HG02970 (cell line): ENCODE data around the gene CTDP1.

Experiments used
- ATAC-seq: cut with Tn5 transposase; IDR thresholded peaks from one replicate; pipeline ENCODE4 v1.9.1; 2021; ENCODE audit warnings: mild to moderate bottlenecking, moderate library complexity, moderate number of reproducible peaks; ENCODE audit not compliant: unreplicated experiment, low FRiP score

The CTDP1 gene

GRCh38 chr18:79643054-79643984 is 36.3 kb upstream of the CTDP1 start:
- ATAC-seq, result no peak

GRCh38 chr18:79644006-79644665 is 35.5 kb upstream of the CTDP1 start:
- ATAC-seq, result no peak

DNA sequence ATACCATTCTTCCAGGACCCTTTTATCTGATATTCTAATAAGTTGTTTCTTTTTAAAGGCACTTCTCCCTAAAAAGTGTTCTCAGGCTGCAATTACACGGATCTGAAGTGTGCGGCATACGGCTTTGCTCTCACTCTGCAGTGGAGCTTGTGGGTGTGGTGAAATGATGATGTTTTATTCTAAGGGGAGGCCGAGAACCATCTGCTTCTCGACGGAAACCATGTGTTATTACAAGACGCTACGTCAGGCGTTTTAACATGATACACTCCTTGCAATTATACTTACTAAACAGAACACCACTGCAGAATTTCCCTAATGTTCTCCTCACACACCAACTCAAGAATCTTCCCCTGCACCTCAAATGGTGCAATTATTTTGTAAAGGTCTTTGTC is 34.9 kb upstream of the CTDP1 start:
- ATAC-seq, result no peak

- ATAC-seq, result no peak
These were observed 34.2 kb upstream of the CTDP1 start for GRCh38 chr18:79645291-79645983.

GRCh38 chr18:79647307-79647706 is 32.3 kb upstream of the CTDP1 start:
- no peak for ATAC-seq

DNA sequence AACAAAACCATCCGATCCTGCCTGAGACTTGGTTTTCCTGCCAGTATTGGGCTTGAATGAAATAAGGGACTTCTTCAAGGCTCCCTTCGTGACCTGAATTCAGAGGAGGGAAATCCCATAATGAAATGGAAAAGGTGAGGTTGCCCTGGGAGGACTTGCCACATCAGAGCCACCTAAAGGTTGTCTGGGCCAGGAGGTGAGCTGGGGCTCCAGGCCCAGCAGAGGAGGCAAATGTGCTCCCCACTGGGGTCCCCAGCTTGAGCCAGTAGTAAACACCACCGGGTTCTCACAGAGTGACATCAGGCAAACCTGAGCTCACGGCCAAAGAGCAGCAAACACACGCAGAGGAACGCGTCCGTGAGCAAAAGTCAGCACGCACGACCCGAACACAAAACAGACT is 28.6 kb upstream of the CTDP1 start:
- ATAC-seq, result no peak

DNA sequence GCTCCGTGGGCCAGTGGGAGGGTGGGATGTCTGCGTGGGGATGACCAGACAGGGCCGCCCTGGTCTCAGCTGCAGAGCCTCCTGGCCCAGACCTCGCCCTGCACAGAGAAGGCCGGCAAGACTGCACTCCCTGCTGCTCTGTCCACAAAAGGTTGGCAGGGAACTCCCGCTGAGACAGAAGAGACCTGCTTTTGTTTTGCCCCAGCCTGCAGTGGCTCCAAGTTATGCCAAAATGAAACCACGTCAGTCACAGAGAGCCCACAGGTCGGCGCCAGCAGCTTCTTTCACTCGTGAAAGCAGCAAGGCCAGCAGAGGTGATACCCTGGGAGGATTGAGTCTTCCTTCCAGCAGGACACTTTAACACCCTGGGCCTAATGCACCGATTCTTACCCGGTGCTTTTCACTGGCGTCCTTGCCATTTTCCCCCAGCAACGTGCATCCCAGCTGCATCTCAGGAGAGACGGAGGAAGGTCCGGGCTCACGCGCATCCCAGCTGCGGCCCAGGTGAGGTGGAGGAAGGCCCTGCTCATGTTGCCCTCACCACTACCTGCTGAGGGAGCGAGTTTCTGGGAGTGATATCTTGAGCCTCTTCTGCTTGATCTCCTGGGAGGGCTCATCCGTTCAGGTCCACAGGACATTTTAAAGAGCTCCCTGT is 22.1 kb upstream of the CTDP1 start:
- ATAC-seq, result no peak

DNA sequence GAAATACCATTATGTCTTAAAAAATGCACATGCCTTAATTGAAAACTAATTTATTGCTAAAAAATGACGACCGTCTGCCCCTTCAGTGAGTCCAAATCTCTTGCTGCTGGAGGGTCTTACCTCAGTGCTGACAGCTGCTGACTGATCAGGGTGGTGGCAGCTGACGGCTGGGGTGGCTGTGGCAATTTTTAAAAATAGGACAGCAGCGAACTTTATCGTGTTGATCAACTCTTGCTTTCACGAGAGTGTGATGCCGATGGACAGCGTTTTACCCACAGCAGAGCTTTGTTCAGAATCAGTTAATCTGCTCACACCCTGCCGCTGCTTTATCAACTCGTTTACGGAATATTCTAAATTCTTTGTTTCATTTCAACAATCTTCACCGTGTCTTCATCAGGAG is 21.2 kb upstream of the CTDP1 start:
- no peak for ATAC-seq

DNA sequence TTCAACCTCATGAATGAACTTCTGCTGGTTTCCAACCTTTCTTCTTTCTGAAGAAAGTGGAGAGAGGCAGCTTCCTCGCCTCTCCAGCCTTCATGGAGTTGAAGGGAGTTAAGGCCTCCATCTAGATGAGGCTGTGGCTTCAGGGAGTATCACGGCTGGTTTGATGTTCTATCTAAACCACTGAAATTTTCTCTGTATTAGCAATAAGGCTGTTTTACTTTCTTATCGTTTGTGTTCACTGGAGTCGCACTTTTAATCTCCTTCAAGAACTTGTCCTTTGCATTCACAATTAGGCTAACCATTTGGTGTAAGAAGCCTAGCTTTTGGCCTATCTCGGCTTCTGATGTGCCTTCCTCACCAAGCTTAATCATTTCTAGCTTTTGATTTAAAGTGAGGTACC is 19.9 kb upstream of the CTDP1 start:
- no peak for ATAC-seq

GRCh38 chr18:79662034-79662433 is 17.6 kb upstream of the CTDP1 start:
- no peak for ATAC-seq

GRCh38 chr18:79662439-79662838 is 17.2 kb upstream of the CTDP1 start:
- no peak for ATAC-seq

DNA sequence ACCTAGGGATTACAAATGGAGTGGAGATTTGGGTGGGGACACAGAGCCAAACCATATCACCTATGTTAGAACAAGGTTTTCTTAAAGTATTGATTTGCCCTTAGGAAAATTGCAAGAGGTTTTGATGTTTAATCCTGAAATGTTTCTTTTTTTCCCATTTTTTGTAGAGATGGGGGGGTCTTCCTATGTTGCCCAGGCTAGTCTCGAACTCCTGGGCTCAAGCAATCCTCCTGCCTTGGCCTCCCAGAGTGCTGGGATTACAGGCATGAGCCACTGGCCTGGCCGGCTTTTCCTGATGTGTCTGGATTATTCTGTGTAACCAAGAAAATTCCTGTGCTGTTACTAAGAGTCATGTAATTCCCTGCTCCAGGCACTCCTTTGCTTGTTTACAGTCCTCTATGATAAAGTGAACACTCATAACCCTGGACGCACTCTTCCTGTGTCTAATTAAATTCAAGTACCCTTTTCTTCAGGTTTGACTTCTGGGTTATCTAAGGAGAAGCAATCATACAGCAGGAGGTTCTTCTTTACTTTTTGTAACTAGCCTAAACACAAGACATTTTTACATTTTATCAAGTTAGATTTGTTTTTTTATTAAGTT is 15.0 kb upstream of the CTDP1 start:
- no peak for ATAC-seq

GRCh38 chr18:79668203-79668602 is 11.4 kb upstream of the CTDP1 start:
- ATAC-seq, result no peak

DNA sequence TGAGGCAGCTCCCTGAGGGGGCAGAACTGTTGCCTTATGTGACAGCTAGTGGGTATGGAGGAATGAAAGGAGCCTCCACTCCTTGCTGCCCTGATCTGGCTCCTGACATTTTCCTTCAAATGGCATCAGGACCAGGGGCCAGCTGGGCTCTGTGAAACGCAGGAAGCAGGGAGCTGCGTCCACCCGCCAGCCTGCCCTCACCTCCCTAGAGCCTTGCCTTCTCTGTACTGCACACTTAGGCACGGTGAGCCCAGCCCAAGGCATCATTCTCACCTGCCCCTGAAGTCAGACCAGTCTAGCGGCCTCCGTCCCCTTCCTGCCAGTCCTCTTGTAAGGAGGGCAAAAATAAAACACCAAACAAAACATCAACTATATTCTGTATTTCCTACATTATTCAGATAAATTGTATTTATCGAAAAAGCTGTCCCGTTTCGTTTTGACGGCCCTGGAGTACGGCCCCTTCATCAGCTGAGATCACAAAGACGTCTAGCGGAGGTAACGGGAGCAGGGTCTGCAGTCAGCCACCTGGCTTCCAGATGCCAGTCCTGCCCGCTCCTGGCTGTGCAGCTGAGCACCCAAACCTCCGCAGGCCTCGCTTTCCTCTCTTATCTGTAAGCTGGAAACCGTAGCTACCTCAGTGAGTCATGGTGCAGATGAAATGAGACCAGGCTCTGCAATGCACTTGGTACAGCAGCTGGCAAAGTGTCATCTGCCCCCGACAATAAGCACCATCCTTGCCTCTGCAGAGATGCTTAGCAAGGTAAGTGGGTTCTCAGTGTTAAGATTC is 6.9 kb upstream of the CTDP1 start:
- no peak for ATAC-seq

- ATAC-seq, result no peak
These were observed 2.4 kb upstream of the CTDP1 start for GRCh38 chr18:79677221-79677620.

GRCh38 chr18:79677840-79678239 is 1.8 kb upstream of the CTDP1 start:
- ATAC-seq, result no peak

DNA sequence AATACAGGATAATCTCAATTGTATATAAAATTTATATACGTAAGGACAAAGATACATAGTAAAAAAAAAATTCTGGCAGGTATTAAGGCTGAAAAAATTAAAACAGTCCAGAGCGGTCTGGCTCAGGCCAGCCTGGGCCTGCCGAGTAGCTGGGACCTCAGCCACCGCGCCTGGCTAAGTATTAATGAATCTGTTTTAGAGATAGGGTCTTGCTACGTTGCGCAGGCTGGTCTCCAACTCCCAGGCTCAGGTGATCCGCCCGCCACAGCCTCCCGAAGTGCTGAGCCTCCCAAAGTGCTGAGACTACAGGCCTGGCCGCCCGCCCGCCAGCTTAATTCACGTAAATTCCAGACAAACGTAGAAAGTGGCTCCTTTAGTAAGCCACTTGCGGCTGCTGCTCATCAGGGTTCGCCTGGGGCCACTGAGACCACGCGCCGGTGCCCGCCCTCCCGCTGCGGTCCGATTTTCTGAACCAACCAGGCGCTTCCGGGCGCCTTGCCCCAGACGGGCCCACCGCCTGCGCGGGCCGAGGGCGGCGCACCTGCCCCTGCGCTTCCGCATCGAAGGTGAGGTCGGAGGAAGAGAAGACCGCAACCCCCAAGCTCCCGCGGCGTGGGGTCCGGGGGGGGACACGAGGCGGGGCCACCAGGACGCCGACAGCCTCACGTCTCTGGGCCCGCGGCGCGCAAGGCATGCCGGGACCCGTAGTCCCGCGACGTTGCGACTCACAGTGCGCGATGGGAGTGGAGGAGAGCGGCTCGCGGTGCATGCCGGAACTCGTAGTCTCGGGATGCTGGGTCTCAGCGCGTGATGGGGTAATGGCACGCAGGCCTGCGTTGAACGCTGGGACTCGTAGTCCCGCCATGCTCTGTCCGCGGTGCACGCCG is 695 bp upstream of the CTDP1 start:
- ATAC-seq, result peak; percentile 95

GRCh38 chr18:79680100-79680879 is 687 bp downstream of the CTDP1 start:
- ATAC-seq, result peak; percentile 9
